RCC 7860 (cell line): Measurements from ENCODE around the gene PTTG1IP2.
A peak's percentile ranks its signal among the peaks of the same experiment; 100 is the strongest.

Experiments
- DNase-seq: peaks from one replicate; pipeline ENCODE4 v3.0.0-alpha.2; 2015; ENCODE audit warnings: low spot score
- FAIRE-seq: peaks from 2 replicates; lab custom pipeline; 2012; peaks lifted over from hg19 to GRCh38; lab: Jason Lieb, UNC

Gene PTTG1IP2

DNA sequence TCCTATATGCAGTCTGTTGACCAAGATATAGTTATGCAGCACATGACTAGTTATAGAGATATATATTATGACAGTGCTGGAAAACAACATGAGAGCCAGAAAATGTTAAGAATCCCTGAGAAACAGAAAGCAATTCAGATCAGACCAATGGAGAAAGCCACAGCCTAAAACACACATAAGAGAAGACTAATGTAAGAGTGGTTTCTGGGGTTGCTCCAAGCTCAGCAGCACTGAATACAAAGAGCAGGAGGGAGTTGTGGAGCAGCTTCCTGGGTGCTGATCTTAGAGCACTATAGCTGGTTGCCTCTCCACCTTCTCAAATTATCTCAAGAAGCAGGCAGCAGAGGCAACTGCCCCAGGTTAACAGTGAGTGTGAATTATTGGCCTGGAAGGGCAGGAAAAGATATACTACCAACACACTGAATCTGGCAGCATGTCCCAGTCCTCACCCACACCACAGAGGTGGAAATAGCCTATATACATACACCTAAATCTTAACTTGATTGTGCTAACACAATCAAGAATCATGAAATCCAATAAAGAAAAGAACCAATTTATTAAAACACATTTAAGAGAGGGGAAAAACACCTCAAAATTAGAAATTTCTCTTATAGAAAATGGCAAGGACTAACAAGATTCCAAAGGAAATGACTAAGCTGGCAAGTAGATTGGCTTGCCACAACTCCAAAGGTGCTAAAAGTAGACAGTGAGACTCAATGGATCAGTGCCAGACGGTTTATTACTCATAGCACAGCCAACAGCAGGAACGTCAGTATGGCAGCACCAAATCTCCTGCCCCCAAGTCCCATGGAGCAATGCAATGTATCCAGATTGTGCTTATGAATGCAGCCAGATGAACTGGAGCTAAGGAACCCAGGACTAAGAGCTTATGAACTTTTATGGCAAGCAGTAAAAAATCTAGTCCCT is 5.1 kb downstream of the PTTG1IP2 start:
- FAIRE-seq: peak; percentile 93
- peak; percentile 92 for DNase-seq

- DNase-seq (no peak), FAIRE-seq (no peak)
Measured at GRCh38 chr7:90483251-90483650, 13.8 kb downstream of the PTTG1IP2 start.

DNA sequence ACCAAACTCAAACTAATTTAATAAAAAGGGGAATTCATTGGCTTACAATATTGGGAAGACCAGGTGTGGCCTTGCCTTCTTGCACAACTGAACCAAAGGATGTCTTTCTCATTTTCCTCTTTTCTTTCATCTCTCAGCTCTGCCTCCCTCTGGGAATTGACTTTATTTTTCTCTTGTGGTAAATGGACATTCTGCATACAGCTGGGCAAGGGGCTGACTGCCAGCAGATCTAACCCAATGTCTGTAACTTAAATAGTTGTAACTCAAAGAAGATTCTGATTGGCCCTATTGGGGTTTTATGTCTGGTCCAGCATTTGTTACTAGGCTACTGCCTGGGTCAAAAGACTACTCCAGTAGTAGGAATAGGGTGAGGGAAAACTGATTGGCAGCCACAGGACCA is 15.3 kb downstream of the PTTG1IP2 start:
- DNase-seq (no peak), FAIRE-seq (no peak)

- FAIRE-seq (no peak), DNase-seq (no peak)
Measured at GRCh38 chr7:90485734-90486316, 16.4 kb downstream of the PTTG1IP2 start.

DNA sequence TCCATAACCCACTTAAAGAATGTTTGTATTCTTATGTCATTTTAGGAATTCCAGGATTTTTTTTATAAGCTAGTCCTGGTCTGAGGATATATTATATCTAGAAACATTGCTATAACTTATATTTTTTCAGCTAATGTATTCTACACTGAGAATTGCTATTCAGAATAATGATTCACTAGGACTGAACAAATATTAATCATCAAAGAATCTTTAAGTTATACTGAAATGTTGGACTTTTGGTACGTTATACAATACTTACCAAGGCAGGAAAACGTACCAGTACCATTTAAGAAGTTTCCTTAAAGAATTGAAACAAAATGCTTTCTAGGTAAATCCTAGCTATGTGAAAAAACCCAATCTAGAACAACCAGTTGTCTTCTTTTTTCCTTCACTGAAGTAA is 18.4 kb downstream of the PTTG1IP2 start:
- no peak for FAIRE-seq

DNA sequence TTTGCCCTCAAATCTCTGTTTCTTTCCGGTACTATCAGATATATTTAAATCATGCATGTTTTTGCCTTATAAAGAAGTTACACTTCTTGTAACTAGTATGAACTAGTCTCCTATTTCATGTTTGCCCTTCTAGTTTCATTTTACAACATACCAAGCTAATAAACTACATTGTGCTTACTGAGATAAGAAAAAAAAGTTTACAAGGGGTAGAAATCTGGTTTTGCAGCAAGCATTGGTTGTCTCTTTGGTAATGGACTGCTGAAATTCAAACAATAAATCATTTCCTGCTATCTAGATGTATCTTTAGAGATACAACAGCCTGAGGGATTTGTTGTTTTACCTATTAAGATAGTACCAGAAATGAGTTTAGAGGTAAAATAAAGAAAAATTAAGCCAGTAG is 18.8 kb downstream of the PTTG1IP2 start:
- FAIRE-seq (no peak), DNase-seq (no peak)

More for the DNA sequence above, 18.4 kb downstream of the PTTG1IP2 start:
- DNase-seq: no peak

DNA sequence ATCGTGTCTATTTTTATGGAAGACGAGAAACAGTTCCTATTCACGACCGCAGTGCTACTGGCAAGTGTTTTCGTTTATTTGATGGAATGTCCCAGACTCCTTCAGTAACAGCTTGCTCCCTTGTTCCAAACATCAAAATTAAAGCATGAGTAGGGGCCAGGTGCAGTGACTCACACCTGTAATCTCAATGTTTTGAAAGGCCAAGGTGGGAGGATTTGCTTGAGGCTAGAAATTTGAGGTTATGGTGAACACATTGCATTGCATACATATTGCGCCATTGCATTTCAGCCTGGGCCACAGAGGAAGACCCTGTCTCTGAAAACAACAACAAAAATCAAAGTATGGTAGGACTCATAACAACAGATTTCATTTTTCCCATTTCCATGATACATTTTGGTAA is 22.8 kb downstream of the PTTG1IP2 start:
- no peak for FAIRE-seq

DNA sequence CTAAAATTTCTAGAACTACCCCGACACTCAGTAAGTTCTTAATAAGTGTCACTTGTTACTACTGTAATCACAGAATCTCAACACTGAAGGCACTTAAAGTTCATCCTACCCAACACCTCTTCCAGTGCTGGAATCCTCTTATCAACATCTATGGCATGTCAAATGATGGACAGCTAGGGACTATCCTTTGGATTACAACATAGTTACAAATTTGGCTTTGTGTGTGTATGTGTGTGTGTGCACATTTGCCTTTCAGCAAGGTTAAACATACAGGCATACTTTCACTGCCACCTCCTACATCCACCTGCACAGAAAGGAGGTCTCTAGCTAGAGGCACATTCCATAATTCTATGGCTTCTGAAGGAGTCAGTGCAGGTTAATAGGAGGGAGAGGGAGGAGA is 25.8 kb downstream of the PTTG1IP2 start:
- FAIRE-seq: no peak

More for the DNA sequence above, 22.8 kb downstream of the PTTG1IP2 start:
- no peak for DNase-seq

GRCh38 chr7:90502539-90502938 is 33.1 kb downstream of the PTTG1IP2 start:
- FAIRE-seq: no peak

More for the DNA sequence above, 25.8 kb downstream of the PTTG1IP2 start:
- no peak for DNase-seq

DNA sequence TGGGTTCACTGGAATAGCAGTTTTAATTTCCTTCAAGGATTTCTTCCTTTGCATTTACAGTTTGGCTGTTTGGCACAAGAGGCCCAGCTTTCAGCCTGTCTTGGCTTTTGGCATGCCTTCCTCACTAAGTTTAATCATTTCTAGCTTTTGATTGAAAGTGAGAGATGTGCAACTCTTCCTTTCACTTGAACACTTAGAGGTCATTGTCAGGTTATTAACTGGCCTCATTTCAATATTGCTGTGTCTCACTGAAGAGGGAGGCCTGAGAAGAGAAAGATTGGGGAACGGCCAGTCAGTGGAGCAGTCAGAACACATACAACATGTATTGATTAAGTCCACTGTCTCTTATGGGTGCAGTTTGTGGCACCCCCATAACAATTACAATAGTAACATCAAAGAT is 33.9 kb downstream of the PTTG1IP2 start:
- FAIRE-seq: no peak

More at GRCh38 chr7:90502539-90502938, 33.1 kb downstream of the PTTG1IP2 start:
- no peak for DNase-seq

GRCh38 chr7:90507692-90508091 is 38.3 kb downstream of the PTTG1IP2 start:
- FAIRE-seq (no peak), DNase-seq (no peak)

More for the DNA sequence above, 33.9 kb downstream of the PTTG1IP2 start:
- no peak for DNase-seq

DNA sequence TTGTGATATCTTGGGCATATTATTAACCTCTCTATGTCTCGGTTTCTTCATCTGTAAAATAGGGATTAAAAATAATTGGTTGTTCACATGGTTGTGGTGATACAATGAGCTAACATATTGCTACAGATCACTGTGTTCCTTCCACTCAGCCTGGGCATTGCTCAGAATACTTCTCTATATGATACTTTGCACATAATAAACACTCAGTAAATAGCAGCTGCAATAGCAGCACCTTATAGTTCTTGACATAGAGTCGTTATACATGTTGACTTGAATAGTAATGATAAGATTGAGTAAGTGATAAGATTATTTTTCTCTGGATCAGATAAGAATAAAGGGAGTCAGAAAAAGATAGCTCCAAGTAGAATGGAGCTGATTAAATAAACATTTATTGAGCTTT is 42.3 kb downstream of the PTTG1IP2 start:
- DNase-seq (no peak), FAIRE-seq (no peak)

DNA sequence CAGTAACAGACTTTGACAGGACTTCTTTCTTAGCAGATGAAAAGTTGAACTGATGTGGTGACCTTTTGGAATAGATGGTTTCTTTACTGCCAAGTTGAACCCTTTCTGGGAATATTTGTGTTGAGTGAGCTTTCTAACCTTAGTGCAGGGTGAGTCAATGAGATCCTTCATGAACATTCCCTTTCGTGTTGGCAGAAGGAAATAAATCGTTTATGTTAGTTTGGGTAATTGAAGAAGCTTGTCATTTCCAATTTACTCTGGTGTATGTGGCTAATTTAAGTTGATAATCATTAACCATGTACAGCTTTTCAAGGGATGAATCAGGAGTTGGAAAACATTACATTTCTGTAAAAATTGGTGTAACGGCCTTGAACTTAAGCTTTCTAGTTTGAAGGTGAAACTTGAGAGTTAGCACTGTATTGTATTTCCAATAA is 43.4 kb downstream of the PTTG1IP2 start:
- FAIRE-seq (no peak), DNase-seq (no peak)

DNA sequence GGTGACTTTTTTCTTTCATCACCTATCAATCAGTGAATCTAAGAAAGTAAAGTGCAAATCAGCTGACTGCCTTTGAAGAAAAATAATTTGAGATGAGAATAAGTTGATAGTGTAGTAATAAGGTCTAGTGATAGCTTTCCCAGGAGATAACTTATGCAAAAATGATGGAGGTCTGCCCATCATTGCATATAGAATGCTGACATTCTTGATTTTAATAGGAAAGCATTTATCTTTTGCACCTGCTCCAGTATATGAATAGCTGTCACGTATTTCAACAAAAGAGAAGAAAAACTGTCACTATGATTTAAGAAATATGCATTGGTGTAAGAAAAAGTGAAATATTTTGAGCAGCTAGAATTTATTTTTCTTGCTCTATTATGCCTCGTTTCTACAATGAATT is 46.8 kb downstream of the PTTG1IP2 start:
- FAIRE-seq (no peak), DNase-seq (no peak)

GRCh38 chr7:90518630-90519029 is 49.2 kb downstream of the PTTG1IP2 start:
- DNase-seq (no peak), FAIRE-seq (no peak)

- DNase-seq: no peak
- FAIRE-seq: no peak
Measured at GRCh38 chr7:90520484-90520883, 51.0 kb downstream of the PTTG1IP2 start.

GRCh38 chr7:90530263-90530662 is 60.8 kb downstream of the PTTG1IP2 start:
- no peak for FAIRE-seq
- DNase-seq: no peak

DNA sequence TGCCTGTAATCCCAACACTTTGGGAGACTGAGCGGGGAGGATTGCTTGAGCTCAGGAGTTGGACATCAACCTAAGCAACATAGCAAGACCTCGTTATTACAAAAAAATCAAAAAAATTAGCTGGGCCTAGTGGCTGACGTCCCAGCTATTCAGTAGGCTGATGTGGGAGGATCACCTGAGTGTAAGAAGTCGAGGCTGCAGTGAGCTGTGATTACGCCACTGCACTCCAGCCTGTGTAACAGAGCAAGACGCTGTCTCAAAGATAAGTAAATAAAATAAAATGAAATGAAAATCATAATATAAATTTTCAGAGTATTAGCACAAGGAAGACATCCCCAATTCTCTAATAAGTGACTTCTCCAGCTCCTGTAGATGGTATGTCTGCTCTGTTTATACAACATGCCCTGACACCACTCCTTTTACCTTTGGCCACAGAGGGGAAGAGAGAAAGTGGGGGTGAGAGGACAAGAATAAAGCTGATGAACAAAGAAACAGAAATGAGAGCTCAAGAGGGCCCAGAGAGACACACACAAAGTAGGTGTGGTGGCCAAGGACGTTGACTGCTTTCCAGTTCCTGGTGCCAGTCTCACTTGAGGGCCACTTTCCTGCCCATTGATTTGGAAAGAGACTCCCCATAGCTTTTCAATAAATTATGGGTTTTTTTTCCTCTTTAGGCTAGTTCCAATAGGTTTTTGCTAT is 62.9 kb downstream of the PTTG1IP2 start:
- no peak for FAIRE-seq
- DNase-seq: no peak

DNA sequence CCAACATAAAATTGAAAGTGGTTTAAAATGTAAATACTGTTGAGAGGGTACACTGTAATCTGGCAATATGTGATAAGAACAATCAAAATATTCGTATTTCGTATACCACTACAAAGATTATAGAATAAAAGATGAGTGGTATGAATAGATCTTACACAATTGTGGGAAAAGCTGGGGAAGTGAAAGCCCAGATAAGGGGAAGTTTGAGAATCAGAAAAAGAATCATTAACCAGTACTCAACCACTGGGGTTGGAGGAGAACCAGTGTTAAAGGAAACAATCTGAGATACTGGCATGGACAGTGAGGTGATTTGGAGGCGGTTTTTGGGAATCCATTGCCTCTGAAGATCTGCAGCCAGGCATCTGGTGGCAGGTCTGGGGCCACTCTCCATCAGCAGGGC is 67.0 kb downstream of the PTTG1IP2 start:
- DNase-seq: no peak
- FAIRE-seq: peak; percentile 25

GRCh38 chr7:90538405-90538804 is 69.0 kb downstream of the PTTG1IP2 start:
- DNase-seq: no peak
- no peak for FAIRE-seq

DNA sequence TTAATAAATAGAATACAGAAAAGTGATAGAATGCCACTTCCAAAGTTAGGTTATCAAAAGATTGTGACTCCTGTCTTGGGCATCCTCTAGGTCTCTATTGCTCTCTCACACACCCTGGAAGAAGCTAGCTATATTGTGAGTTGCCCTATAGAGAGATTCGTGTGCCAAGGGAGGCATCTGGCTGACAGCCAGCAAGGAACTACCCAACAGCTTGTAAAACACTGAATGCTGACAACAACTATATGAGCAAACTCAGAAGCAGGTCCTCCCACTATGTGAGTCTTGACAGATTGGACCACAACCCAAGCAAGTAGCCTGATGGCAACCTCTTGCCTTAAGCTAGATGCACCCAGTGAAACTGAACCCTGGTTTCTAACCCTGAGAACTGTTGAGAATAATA is 71.0 kb downstream of the PTTG1IP2 start:
- DNase-seq: no peak
- no peak for FAIRE-seq
